Left renal pelvis (tissue), 4 donors: ENCODE measurements around the gene FHOD3. TPM values are rescaled to one million over a fixed set of nuclear protein-coding genes. Genes with fewer than 3 reads are reported as not detected.

Experiments used
- DNase-seq, 4 donors: peaks; one replicate each; pipeline ENCODE4 v3.0.0-alpha.2; 2013; ENCODE audit warnings: low read depth in 4 of 4, low spot score in 3 of 4
- polyA plus RNA-seq, 4 donors: library from polyadenylated mRNA; unstranded; fragments of 120-200 nt; gene quantifications; one replicate each; pipeline ENCODE4 v1.2.1, GENCODE V29; 2013; ENCODE audit not compliant: insufficient read length in 4 of 4

The FHOD3 gene
- polyA plus RNA-seq, 4 donors, result 4.3 to 40.3 (median 38.9) TPM

DNA sequence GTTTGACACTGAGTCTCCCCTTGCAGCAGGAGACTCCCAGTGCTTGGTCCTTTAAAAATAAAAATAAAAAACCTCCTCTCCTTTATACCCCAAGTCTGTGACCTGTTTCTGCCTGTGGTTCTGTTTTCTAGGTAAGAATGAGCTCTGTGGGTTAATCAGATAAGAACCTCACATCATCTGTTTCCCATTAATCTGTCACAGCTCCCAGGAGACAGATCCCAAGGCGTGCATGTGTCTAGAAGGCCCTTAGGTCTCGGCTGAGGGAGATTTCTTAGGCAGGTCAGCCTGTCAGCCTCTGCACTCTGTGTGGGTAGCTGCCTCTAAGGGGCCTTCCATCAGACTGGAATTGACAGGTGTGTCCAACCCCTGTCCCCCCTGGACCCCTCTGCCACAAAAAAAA is 80.7 kb downstream of the FHOD3 start:
- no peak for DNase-seq

DNA sequence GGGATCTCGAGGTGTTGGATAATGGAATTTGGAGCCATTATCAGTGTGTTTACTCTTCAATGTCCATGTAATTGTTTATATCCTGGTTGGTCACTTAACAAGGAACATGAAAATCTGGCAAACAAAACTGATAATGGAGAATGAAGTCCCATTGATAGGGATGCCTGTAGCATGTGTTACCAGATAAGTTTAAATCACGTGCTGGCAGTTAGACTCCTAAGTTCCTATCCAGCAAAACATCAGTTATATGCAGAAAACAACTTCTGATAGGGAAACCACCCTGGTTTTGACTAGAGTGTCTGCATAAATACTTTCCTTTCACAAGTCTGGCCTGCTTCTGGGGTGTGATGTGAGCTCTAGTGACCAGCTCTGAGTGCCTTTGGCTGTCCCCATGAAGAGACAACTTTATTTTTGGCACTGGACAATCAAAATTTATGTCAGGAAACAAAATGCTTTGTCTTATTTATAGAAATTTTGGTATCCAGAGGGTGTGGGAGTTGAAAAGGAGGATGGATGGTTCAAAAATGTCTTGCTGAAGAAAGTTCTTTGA is 82.0 kb downstream of the FHOD3 start:
- DNase-seq, result no peak

DNA sequence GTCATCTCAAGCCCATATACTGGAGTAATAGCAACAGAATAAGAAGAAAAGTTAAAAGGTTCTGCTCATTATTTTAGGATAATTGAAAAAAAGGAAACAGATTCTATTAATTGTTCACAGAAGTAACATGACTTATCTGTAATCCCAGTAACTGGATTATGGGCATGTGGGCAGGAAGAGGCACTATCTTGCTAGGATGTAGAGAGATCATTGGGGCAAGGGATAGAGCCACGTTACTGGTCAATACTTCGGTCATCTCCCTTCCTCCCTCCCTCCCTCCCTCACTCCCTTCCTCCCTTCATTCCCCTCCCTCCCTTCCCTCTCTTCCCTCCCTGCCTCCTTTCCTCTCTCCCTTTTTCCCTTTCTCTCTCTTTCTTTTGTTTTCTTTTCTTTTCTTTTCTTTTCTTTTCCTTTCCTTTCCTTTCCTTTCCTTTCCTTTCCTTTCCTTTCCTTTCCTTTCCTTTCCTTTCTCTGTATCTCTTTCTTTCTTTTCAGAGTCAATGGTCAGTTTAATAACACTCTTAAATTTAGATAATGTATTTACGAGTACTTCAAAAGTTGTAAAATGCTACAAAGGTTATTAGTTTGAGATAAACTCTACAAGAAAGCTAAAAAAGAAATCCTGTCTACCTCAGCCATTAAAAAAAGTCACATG is 82.8 kb downstream of the FHOD3 start:
- no peak for DNase-seq

- DNase-seq, result no peak
These were observed 83.6 kb downstream of the FHOD3 start for GRCh38 chr18:36381075-36381474.

GRCh38 chr18:36382854-36383253 is 85.3 kb downstream of the FHOD3 start:
- DNase-seq, result no peak

DNA sequence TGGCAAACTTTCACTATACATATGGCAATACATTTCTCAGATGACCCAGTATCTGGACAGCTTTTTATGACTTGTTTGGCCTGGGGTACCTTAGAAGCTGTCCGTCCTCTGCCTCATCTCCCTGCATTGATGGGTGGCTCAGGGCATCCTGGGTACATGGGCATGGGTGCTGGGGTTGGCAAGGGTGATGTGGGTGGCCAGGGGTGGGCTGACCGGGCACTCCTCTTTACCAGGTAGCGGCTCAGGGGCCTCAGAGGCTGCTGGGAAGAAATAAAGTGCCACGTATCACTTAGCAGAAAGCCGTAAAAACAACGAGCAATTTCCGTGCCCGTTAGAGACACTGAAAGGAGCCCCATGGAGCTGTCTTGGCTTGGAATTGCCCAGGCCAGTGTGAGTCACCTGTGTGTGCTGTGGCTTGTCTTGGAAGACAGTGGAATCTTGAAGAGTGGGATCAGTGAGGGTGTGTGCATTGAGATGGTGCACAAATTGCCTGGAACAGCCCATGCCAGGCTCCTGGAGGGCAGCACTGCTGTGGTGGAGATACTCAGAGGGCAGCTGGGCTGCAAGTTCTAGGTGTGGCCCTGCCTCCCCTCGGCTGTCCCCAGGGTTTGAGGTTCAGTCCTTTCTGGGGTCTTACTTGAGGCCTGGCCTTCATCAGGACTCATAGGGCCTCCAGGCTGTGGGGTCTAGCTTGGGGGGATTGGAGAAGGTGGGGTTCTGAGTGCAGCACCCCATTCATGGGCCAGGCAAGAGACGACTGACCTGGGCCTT is 88.8 kb downstream of the FHOD3 start:
- DNase-seq, result no peak

- no peak for DNase-seq
These were observed 89.8 kb downstream of the FHOD3 start for GRCh38 chr18:36387310-36387709.

- no peak for DNase-seq
These were observed 90.8 kb downstream of the FHOD3 start for GRCh38 chr18:36388310-36388709.

DNA sequence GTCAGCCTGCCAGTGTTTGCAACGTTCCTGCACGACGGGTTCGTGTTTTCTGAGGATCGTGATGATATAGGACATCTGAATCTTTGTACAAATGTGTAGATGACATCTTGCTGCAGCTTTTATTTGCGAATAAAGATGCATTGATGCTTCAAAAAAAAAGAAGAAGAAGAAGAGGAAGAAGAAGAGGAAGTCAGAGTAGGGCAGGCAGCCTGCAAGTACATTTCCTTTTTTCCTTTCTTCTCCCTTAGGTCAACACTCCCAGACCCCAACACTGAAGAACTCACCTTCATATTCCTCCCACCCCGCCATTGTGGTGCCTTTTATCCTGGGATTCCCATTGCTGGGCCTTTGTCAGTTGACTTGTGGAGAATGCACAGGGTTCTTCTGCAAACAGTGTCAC is 91.5 kb downstream of the FHOD3 start:
- DNase-seq, result no peak

DNA sequence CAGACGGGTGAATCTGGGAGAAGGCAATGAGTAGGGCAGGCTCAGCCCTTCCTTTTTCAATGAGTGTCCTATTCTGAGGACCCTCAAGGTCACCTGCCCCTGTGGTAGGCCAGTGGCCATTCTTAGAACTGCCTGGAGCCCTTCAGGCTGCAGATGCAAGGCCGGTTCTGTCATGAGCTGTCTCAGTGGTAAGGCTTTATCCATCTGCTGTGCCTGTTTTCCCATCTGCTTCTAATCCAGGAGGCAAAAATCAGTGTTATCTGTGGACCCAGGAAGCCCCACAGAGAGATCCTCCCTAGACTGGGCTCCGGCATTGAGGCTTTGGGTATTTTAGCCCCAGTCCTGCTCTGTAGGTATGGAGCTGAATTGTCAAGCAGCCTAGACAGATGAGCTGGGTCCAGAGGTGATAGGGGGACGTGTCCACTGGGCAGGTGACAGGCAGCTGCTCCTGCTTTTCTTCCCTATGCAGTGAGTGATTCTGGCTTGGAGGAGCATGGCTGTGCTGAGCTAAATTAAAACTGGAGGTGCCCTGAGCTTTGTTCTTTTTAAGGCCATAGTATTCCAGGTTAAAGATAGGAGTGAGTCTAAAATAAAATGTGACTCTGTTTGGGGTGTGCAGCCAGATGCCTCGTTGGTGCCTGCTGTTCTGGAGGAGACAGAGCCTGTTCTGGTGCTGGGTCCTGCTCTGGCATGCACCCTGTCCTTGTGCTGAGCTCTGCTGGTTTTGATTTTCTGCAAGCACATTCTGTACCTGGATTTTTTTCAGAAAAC is 92.5 kb downstream of the FHOD3 start:
- no peak for DNase-seq

- DNase-seq, result no peak
These were observed 94.1 kb downstream of the FHOD3 start for GRCh38 chr18:36391426-36392145.

DNA sequence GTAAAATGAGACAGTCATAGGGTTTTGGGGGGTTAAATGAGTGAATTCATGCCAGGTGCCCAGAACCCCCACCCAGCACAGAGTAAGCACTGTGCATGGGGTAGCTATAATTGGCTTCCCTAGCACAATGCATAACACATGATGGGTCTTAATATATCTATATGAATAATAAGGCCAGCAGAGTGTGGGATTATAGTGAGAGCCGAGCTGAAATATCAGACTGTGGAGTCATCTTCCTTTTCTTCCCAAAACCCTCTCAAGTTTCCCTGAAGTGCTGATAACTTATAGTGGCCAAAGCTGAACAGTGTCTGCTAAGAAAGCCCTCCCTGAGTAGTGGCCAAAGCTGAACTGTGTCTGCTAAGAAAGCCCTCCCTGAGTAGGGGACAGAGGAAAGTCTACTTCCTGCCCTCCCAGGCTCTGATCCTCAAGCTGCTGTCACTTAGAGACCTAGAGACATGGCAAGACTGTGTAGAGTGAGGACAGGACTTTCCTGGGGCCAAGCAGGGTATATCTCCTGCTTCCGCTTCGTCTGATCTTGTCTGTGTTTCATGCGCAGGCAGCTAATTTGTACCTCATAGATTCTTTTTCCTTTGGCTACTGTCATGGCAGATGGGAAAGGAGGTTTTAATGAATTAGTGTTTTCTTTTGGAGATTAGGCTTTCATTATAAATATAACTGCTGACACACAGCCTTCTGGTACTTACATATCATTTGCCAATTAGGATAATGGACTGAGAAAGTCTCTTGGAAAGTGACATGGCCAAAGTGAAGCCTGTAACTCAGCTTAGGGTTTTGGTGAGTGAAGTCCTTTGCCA is 94.9 kb downstream of the FHOD3 start:
- no peak for DNase-seq

- DNase-seq, result no peak
These were observed 95.4 kb downstream of the FHOD3 start for GRCh38 chr18:36392979-36393287.

GRCh38 chr18:36394486-36394885 is 97.0 kb downstream of the FHOD3 start:
- DNase-seq, result no peak

- no peak for DNase-seq
These were observed 98.7 kb downstream of the FHOD3 start for GRCh38 chr18:36396190-36396589.

DNA sequence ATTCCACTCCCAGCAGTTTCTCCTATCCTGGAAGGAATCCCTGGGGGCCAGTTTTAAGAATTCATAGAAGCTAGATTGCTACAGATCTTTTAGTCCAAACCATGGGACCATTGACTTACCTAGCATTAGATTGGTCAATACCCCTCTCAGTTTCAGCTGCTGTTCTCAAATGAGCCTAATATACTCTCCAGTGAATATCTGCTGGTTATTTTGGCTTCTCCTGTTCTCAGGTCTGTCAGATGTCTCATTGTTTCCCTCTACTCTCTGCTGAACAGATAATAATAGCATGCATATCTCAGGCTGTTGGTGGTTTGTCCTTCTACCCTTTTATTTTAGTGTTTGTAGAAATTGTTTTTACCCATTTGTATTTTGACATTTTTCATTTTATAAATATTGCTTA is 99.5 kb downstream of the FHOD3 start:
- no peak for DNase-seq

DNA sequence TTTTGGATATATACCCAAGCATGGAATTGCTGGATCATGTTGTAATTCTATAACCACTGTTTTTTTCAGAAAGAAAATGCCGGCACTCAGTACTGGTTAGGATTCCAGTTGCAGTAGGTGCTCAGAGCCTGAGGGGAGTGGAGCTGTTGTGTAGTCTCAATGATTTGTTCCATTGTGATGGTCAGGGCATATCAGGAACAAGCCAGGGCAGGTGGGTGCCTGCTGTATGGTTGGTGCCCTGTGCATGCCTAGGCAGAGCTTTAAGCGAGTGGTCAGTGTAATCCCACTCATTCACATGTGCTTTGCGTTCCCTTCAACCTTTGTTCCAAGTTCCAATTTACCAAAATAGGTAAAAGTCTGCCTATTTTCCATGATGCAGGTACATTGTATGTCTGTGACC is 100.9 kb downstream of the FHOD3 start:
- DNase-seq, result no peak

GRCh38 chr18:36399055-36399454 is 101.5 kb downstream of the FHOD3 start:
- DNase-seq, result no peak

DNA sequence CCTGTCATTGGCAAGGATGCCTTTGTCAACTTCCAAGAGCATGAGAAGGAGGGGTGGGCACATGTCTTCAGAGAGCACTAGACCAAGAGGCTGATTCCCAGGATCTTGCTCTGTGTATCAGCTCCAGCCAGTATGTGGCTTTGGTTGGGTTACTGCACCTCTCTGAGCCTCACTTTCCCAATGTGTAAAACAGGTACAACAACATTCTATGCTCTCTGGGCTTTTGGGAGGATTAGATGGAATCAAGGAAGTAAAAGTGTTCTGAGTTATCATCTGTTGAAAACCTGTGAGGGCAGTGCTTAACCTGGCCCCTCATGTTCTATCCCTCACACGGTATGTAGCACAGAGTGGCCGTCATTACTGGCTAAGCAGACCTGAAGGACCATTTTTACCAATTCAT is 103.9 kb downstream of the FHOD3 start:
- DNase-seq, result no peak

GRCh38 chr18:36402765-36403396 is 105.4 kb downstream of the FHOD3 start:
- no peak for DNase-seq
